HG02588 (cell line): ENCODE data around the gene TPRN.

Experiments used
- ATAC-seq: cut with Tn5 transposase; IDR thresholded peaks from one replicate; pipeline ENCODE4 v1.9.1; 2021; ENCODE audit warnings: mild to moderate bottlenecking, moderate library complexity; ENCODE audit not compliant: unreplicated experiment

Gene TPRN

DNA sequence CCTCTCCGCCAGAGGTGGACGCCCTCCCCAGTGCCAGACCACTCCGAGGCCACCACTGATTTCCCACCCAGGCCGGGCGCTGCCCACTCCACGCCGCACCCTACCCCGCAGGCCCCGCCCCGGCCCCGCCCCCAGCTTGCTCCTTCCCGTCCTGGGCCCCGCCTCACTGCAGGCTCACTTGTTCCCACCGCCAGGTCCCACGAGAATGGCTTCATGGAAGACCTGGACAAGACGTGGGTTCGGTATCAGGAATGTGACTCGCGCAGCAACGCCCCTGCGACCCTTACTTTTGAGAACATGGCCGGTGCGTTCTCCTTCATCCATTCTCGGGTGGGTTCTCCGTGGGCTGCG lies 37.2 kb downstream of the TPRN start:
- ATAC-seq: no peak

DNA sequence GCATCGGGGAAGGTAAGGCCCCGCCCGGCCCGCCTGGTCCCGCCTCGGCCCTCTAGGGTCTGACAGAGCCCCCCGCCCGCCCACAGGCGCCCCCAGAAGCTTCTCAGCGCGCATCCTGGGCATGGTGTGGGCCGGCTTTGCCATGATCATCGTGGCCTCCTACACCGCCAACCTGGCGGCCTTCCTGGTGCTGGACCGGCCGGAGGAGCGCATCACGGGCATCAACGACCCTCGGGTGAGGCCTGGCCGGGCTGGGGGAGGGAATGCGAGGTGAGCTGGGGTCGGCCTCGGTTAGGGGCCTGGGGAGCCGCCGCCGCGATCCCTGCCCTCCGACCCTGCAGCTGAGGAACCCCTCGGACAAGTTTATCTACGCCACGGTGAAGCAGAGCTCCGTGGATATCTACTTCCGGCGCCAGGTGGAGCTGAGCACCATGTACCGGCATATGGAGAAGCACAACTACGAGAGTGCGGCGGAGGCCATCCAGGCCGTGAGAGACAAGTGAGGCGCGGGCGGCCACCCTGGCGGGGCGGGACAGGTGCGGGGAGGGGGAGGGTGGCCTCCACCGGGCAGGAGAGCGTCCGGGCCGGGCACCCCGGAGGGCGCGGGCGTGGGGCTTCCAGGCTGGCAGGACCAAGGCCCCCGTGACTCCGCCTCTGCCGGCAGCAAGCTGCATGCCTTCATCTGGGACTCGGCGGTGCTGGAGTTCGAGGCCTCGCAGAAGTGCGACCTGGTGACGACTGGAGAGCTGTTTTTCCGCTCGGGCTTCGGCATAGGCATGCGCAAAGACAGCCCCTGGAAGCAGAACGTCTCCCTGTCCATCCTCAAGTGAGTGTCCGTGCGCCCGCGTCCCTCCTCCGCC lies 37.8 kb downstream of the TPRN start:
- no peak for ATAC-seq

DNA sequence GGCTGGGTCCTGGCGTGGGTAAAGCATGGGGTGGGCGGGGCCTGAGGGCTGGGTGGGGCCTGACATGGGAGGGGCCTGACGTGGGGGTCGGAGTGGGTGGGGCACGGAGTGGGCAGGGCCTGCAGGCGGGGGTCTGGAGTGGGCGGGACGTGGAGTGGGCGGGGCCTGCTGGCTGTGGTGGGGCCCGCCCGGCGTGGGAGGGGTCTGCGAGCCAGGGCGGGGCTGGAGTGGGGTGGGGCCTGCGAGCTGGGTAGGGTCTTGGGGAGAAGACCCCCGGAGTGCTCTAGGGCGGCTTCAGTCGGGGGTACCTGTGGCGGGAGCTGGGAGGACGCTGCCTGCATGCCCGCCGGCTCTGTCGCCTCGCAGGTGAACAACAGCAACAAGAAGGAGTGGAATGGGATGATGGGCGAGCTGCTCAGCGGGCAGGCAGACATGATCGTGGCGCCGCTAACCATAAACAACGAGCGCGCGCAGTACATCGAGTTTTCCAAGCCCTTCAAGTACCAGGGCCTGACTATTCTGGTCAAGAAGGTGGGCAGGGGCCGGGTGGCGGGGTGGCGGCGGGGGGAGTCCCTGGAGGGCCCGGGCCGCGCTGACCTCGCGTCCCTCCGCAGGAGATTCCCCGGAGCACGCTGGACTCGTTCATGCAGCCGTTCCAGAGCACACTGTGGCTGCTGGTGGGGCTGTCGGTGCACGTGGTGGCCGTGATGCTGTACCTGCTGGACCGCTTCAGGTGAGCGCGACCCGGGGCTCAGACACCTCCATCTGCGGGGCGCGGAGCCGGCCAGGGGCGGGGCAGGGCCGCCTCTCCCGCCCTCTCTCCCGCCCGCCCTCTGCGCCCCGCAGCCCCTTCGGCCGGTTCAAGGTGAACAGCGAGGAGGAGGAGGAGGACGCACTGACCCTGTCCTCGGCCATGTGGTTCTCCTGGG lies 38.7 kb downstream of the TPRN start:
- ATAC-seq: no peak

DNA sequence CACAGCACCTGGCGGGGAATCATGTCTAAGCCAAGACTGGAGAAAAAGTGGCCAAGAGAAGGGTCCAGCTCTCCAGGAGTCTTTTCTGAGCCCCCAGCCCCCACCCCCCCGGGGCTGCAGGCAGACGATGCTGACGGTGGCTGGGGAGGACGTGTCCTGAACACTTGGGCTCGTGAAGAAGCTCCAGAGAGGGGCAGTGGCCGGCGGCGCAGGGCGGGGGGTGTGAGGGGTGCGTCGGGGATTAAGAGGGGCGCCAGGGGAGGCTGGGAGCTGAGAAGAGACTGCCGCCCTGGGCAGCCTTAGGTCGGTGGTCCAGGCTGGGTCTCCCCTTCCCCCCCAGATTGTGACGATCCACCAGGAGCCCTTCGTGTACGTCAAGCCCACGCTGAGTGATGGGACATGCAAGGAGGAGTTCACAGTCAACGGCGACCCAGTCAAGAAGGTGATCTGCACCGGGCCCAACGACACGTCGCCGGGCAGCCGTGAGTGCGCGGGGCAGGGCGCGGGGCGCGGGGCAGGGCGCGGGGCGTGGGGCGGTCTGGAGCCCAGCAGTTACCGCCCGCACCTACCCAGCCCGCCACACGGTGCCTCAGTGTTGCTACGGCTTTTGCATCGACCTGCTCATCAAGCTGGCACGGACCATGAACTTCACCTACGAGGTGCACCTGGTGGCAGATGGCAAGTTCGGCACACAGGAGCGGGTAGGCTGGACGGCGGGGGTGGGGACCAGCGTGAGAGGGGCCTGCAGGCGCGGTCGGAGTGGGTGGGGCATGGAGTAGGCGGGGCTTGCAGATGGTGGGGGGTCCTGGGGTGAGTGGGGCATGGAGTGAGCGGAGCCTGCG lies 39.6 kb downstream of the TPRN start:
- no peak for ATAC-seq

DNA sequence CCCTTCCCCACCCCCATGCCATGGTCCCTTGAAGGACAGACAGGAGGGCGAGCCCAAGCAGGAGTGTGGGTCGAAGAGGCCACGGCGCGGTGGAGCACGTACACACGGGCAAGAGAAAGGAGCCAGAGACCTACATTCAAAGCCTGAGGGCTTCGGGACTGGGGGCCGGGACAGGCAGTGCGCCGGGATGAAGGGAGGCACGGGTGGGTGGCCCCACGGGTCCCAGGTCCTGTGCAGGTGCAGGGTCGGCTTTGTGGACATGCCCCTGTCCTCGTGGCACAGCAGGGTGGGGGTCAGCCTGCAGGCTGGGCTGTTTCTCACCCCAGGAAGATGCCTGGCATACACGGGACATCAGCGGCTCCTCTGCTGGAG lies 40.5 kb downstream of the TPRN start:
- no peak for ATAC-seq

DNA sequence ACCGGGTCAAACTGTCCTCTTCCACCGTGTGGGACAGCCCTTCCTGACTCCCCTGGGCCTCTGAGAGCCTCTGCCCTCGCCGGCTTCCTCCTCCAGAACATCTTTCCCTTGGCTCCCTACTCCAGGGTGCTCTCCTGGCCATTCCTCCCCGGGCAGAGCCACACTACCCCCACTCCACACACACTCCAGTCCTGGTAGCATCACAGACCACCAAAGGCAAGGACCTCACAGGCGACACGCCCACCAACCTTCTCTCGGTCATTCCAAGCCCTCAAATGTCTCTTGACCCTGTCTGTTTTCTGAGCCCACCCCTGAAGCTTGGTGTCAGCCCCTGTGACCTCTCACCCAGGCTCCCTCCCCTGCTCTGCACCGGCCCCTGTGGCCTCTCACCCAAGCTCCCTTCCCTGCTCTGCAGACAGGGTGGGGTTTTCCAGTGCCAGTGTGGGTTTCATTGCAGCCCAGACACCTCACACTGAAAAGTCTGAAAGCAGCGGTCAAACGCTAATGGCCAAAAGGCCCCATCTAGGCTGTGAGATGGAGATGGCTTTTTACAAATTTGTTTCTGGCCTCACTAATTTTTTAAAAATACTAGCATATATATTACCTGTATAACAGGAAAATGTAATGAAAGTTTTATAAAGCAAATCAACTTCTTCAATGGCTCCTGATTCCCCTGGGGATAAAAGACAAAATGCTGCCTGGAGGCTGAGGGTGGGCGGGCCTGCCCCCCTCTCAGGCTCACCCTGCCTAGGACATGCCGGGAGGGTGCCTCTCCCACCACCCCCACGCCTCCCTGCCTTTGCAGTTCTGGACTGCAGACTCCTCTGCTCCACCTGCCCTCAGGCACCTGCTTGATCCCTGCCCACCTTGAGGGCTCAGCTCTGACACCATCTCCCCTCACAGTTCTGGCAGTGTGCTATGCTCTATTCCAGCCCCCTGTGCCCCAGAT lies 41.2 kb downstream of the TPRN start:
- no peak for ATAC-seq

DNA sequence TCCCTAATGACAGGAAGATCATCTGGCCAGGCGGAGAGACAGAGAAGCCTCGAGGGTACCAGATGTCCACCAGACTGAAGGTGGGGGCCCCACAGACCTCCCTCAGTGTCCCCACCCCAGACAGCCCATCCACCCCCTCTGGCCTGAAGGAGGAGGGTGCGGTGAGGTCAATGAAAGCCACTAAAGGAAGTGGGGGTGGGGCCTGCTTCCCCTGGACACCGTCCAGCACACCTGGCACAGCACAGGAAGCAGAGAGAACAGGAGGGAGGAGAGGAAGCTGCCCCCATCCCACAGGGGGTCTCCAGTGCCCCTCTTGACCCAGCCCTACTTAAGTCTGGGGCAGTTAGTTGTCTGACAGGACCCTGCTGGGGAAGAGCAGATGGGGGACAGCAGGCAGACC lies 41.9 kb downstream of the TPRN start:
- no peak for ATAC-seq

DNA sequence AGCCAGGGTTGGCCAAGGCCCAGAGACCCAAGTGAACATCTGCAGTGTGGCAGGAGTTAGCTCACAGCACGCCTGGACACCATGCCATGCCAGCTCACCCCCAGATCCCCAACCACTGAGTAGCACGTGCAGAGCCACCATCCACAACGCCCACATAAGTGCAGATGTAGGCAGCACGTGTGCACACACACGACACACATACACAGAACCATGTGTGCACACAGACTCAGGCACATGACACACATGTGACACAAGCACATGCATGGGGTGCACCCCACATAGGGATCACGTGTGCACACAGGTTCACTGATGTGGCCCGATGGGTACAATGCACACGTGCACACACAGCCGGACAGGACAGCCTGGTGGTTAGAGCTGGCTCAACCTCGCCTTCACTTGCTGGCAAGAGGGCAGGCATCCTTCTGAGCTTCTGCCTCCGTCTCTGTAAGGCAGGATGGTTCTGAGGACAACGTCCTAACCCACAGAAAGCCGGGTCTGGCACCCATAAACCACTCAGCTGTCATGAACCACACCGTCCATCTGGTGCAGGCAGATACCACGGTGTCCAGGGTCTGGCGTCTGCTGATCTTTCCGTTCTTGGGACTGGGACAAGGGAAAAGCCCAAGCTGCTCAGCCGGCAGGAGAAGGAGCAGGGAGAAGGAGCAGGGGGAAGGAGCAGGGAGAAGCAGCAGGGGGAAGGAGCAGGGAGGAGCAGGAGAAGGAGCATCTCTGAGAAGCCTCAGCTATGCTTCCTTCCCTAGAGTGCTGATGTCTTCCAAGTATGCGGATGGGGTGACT lies 42.7 kb downstream of the TPRN start:
- no peak for ATAC-seq

DNA sequence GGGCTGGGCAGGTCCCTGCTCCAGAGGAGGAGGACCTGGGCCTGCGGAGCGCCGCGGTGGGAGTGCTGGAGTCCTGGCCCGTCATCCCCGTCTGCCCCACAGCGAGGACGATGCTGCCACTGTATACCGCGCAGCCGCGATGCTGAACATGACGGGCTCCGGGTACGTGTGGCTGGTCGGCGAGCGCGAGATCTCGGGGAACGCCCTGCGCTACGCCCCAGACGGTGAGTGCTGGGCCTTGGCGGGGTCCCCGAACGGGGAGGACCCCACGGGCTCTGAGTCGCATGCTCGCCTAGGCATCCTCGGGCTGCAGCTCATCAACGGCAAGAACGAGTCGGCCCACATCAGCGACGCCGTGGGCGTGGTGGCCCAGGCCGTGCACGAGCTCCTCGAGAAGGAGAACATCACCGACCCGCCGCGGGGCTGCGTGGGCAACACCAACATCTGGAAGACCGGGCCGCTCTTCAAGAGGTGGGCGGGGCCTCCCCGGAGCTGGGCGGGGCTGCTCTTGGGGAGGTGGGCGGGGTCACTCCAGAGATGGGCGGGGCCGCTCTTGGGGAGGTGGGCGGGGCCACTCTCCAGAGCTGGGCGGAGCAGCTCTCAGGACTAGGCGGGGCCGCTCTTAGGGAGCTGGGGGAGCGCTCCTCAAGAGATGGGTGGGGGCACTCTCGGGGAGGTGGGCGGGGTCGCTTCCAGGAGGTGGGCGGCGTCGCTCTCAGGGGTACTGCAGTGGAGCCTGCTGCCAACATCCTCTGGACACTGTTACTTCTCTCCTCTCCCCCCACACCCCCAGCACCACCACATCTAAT lies 43.8 kb downstream of the TPRN start:
- no peak for ATAC-seq

DNA sequence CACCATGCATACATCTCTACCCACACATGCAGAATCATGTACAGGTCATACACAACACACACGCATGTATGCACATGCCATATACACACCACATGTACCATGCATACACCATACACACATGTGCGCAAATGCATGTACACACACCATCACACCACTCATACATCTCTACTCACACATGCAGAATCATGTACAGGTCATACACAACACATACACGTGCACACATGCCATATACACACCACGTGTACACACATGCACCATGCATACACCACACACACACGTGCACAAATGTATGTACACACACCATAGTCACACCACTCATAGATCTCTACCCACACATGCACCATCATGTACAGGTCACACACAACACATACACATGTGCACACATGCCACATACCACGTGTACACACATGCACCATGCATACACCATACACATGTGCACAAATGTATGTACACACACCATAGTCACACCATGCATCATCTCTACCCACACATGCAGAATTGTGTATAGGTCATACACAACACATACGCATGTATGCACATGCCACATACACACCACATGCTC lies 47.6 kb downstream of the TPRN start:
- no peak for ATAC-seq

DNA sequence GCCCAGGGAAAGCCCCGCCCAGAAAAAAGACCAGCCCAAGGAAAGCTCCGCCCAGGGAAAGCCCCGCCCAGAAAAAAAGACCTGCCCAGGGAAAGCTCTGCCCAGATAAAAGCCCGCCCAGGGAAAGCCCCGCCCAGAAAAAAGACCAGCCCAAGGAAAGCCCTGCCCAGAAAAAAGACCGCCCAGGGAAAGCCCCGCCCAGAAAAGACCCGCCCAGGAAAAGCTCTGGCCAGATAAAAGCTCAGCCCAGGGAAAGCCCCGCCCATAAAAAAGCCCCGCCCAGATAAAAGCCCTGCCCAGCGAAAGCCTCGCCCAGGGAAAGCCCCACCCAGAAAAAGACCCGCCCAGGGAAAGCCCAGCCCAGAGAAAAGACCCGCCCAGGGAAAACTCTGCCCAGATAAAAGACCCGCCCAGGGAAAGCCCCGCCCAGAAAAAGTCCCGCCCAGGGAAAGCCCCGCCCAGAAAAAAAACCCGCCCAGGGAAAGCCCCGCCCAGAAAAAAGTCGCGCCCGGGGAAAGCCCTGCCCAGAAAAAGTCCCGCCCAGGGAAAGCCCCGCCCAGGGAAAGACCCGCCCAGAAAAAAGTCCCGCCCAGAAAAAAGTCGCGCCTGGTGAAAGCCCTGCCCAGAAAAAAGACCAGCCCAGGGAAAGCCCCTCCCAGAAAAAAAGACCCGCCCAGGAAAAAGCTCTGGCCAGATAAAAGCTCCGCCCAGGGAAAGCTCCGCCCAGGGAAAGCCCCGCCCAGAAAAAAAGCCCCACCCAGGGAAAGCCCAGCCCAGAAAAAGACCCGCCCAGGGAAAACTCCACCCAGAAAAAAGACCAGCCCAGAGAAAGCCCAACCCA lies 49.7 kb downstream of the TPRN start:
- ATAC-seq: peak; percentile 35

DNA sequence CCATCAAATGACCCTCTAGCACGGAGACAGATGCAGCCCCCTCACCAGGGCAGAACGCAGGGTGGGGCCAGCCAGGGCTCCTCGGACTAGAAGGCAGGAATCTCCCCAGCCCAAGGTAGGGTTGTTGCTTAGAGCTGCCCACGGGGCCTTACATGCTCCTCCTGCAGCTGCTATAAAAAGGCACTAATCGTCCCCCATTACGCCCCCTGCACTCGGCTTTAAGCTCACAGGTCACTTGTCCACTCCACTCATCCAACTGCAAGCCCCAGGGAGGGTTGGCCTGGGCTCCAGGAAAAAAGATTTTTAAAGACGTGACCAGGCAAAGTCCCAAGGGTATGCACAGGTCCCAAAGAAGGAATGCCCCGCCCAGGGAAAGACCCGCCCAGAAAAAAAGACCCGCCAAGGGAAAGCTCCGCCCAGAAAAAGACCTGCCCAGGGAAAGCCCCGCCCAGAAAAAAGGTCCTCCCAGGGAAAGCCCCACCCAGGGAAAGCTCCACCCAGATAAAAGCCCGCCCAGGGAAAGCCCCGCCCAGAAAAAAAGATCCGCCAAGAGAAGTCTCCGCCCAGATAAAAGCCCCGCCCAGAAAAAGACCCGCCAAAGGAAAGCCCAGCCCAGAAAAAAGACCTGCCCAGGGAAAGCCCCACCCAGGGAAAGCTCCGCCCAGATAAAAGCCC lies 50.5 kb downstream of the TPRN start:
- peak; percentile 14 for ATAC-seq

DNA sequence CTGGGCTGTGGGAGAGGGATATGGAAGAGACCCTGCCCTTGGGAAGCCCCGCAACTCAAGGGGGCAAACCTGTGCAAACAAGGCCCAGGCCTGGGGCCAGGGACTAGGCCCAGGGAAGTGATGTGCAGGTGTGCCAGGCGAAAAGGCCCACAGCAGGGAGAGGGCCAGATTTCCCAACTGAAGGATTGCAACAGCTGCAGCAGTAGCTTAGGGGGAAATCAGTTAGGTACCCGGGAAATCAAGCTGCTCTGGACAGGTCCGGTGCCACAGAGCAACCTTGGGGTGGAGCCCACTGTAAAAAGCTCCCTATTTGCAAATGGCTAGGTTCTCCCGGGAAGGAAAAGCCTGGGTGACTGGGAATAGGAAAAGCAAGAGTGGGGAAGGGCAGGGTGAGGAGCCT lies 51.2 kb downstream of the TPRN start:
- no peak for ATAC-seq

DNA sequence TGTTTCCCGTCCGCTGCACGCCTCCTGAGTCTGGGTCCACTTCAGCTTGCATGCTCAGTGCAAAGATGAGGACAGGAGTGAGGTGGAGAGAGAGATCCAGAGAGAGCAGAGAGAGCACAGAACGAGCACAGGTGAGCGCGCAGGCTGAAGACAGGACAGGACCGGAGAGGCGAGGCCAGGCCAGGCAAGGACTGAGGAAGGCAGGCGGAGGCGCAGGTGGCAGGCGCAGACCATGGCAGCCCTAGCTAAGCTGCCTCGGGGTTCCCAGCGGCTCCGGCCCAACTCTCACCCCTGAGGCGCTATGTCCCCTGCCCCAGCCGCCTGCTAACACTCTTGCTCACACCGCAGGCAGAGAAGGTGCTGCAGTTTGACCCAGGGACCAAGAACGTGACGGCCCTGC lies 51.9 kb downstream of the TPRN start:
- no peak for ATAC-seq

DNA sequence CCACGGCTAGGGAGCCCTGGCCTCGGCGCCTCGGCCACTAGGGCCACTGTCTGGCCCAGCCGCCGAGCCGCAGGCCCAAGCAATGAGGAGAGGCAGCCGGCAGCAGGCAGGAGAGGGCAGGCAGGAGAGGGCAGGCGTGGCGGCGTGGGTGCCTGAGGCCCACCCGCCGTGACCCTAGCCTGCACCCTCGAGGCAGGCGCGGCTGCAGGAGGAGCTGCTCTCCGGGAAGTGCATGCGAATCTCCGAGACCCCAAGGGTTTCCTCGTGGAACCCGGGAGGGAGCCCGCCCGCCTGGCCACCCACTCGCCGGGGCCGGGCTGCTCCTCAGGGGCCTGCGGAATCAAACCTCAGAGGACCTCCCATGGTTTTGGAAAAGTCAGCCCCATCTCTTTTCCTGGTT lies 52.3 kb downstream of the TPRN start:
- ATAC-seq: no peak

DNA sequence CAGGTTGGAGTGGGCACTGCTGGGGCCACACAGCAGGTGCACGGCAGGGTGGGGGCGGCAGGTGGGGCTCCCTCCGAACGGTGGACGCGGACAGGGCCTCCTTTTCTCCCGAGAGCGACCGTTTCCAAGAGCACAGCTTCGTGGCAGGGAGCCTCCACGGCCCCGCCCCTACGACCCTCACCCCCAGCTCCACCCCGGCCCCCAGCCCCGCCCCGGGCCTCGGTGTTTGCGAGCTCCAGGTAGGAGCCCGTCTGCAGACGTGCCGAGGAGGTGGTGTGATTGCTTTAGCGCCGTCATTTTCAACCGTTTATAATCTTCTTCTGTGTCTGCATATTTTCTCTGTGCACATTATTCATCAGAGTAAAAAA lies 52.8 kb downstream of the TPRN start:
- no peak for ATAC-seq
